ENCODE data around the gene WDR20.
A peak's percentile ranks its signal among the peaks of the same experiment; 100 is the strongest.

WDR20 gene

DNA sequence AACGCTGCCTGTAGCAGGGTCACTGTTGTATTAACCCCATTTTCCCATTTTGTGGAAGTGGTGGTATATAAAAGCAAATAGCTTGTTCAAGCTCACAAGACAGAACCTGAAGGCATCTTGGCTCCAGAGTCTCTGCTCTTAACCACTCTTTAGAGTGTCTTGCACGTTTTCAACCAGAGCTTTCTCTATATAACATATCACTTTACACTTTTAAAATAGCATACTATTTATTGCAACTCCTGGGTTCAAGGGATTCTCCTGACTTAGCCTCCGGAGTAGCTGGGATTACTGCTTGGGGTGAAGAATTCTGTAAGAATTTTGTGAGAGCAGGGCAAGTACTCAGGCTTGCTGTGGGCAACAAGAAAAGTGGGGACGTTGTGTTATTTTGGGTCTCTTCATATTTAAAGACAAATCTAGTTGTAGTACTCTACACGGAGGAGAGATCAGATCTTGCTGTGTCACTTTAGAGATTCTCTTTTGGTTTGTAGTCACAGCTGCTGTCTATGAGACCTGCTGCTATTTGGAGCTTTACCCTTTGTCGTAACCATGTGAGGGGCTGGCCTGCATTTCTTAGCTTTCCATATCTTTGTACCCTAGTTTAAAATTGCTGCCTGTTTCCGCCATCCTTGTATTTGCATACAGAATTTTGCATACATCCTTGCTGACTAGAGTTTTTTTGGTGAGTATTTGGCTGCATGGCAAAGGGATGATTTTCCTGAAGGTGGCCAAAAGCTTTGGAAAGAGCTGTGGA lies 40.7 kb downstream of the WDR20 start:
- Histone ChIP-seq H3K27ac (ENCODE audit: low read depth, low read length) (peak overlapping the region; percentile 69), H3K4me3 (ENCODE audit: low read depth in 1 of 5, low read length in 5 of 5) (no peak overlapping the region), H3K9ac (ENCODE audit: low read length in 5 of 5) (peak overlapping the region in 1 of 5 donors; percentile 12), H3K4me1 (ENCODE audit: control insufficient read depth in 5 of 5, insufficient read depth in 5 of 5, low read length in 5 of 5) (peaks cover 6 to 66% (median 40%) of the 10 kb centered on the region in 5 donors), H3K9me3 (ENCODE audit: control insufficient read depth in 5 of 5, low read length in 5 of 5) (no peaks in the 10 kb centered on the region), H3K36me3 (ENCODE audit: control insufficient read depth in 5 of 5, insufficient read depth in 5 of 5, low read length in 5 of 5) (peaks cover 0 to 3% (median 0%) of the 10 kb centered on the region in 5 donors), H3K27me3 (ENCODE audit: control insufficient read depth in 5 of 5, insufficient read depth in 4 of 5, low read length in 5 of 5) (no peaks in the 10 kb centered on the region)

DNA sequence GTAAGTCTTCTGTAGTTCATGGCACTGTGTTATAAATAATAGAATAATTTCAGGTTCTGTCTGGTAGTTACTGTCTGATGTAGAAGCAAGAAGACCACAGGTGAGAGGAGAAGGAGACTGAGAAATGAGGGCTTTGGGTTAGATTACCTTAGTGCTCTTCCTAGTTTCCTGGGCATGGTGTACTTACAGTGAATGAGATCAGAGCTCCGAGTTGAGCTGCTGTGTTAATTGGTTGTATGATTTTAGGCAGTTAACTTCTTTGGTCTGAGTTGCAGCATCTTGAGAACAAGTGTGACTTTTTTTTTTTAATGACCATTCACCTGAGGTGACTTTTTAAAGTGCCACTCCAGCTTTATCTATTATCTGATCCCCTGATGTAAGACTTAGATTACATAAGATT lies 41.5 kb downstream of the WDR20 start:
- no peak overlapping the region for H3K9ac ChIP-seq (ENCODE audit: low read length in 5 of 5)
- no peak overlapping the region for H3K4me3 ChIP-seq (ENCODE audit: low read depth in 1 of 5, low read length in 5 of 5)
- H3K27me3 ChIP-seq (ENCODE audit: control insufficient read depth in 5 of 5, insufficient read depth in 4 of 5, low read length in 5 of 5), result no peaks in the 10 kb centered on the region
- peak overlapping the region; percentile 69 for H3K27ac ChIP-seq (ENCODE audit: low read depth, low read length)
- H3K9me3 ChIP-seq (ENCODE audit: control insufficient read depth in 5 of 5, low read length in 5 of 5), result no peaks in the 10 kb centered on the region
- peaks cover 6 to 69% (median 43%) of the 10 kb centered on the region in 5 donors for H3K4me1 ChIP-seq (ENCODE audit: control insufficient read depth in 5 of 5, insufficient read depth in 5 of 5, low read length in 5 of 5)
- H3K36me3 ChIP-seq (ENCODE audit: control insufficient read depth in 5 of 5, insufficient read depth in 5 of 5, low read length in 5 of 5), result peaks cover 0 to 3% (median 0%) of the 10 kb centered on the region in 5 donors

DNA sequence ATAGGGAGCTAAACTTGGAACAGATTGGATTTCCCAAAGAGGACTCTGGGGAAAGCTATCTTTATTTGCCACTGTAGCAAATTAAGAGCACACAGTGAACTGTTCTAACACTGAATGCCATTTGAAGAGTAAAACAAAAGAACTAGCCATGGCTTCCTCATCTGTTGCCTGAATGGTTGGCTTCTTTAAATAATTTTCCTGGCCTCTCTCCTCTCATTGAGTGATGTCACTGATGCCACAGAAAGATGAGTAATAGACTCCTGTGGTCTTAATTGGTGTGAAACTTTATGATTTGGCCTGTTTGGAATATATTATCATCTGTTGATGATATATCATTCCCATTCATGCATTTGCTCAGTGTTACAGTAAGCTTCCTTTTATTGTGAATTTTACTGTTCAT lies 42.5 kb downstream of the WDR20 start:
- H3K4me3 ChIP-seq (ENCODE audit: low read depth in 1 of 5, low read length in 5 of 5), result no peak overlapping the region
- no peak overlapping the region for H3K27ac ChIP-seq (ENCODE audit: low read depth, low read length)
- H3K9ac ChIP-seq (ENCODE audit: low read length in 5 of 5), result no peak overlapping the region
- H3K27me3 ChIP-seq (ENCODE audit: control insufficient read depth in 5 of 5, insufficient read depth in 4 of 5, low read length in 5 of 5), result no peaks in the 10 kb centered on the region
- peaks cover 4 to 72% (median 44%) of the 10 kb centered on the region in 5 donors for H3K4me1 ChIP-seq (ENCODE audit: control insufficient read depth in 5 of 5, insufficient read depth in 5 of 5, low read length in 5 of 5)
- H3K9me3 ChIP-seq (ENCODE audit: control insufficient read depth in 5 of 5, low read length in 5 of 5), result no peaks in the 10 kb centered on the region
- peaks cover 0 to 3% (median 0%) of the 10 kb centered on the region in 5 donors for H3K36me3 ChIP-seq (ENCODE audit: control insufficient read depth in 5 of 5, insufficient read depth in 5 of 5, low read length in 5 of 5)

DNA sequence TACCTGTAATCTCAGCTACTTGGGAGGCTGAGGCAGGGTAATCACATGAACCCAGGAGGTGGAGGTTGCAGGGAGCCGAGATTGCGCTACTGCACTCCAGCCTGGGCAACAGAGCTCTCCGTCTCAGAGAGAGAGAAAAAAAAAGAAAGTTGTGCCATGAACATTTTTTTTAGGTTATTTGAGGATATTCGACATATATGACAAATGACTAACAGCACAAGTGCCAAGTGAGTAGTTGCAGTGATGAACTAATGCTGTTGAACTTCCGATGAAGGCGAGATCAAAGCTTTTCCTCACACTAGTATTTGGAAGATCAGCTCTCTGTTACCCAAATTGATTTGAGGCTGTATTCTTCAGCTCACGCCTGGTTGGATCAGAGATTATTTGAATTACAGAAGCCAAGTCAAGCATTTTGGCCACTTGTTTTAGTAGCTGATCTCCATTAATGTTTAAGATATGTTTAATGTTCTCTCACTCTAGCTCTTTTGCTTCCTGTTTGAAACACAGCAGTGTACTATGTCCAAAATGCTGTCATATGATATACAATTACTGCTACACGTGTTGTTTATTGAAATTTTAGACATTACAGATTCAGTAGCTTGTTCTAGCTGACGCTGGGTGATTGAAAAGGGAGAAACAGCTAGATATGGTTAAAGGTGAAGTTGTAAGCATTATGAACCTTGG lies 43.4 kb downstream of the WDR20 start:
- H3K4me3 ChIP-seq (ENCODE audit: low read depth in 1 of 5, low read length in 5 of 5), result no peak overlapping the region
- H3K27me3 ChIP-seq (ENCODE audit: control insufficient read depth in 5 of 5, insufficient read depth in 4 of 5, low read length in 5 of 5), result no peaks in the 10 kb centered on the region
- H3K9ac ChIP-seq (ENCODE audit: low read length in 5 of 5), result peak overlapping the region in 2 of 5 donors; percentile 39 to 69
- H3K4me1 ChIP-seq (ENCODE audit: control insufficient read depth in 5 of 5, insufficient read depth in 5 of 5, low read length in 5 of 5), result peaks cover 2 to 73% (median 44%) of the 10 kb centered on the region in 5 donors
- H3K27ac ChIP-seq (ENCODE audit: low read depth, low read length), result peak overlapping the region; percentile 84
- peaks cover 0 to 3% (median 0%) of the 10 kb centered on the region in 5 donors for H3K36me3 ChIP-seq (ENCODE audit: control insufficient read depth in 5 of 5, insufficient read depth in 5 of 5, low read length in 5 of 5)
- no peaks in the 10 kb centered on the region for H3K9me3 ChIP-seq (ENCODE audit: control insufficient read depth in 5 of 5, low read length in 5 of 5)

DNA sequence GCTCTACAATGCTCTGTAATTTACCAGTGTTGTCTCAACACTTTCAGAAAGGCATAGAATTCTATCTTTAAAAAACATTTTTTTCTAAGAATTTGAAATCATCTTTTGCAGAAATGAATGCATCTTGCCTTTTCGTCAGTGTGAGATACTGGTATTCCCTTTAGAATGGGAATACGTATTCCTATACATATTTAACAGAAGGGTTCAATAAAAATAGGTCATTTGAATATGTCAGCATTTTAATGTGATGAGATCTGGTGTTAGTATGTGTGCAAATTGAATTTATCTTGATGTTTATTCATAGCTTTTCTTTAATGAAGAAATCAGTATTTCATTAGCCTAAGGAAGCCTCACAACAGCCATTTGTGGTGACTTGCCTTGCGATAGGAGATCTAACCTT lies 44.2 kb downstream of the WDR20 start:
- H3K36me3 ChIP-seq (ENCODE audit: control insufficient read depth in 5 of 5, insufficient read depth in 5 of 5, low read length in 5 of 5), result peaks cover 0 to under 1% (median 0%) of the 10 kb centered on the region in 5 donors
- H3K4me1 ChIP-seq (ENCODE audit: control insufficient read depth in 5 of 5, insufficient read depth in 5 of 5, low read length in 5 of 5), result peaks cover 2 to 72% (median 40%) of the 10 kb centered on the region in 5 donors
- peak overlapping the region; percentile 84 for H3K27ac ChIP-seq (ENCODE audit: low read depth, low read length)
- no peaks in the 10 kb centered on the region for H3K9me3 ChIP-seq (ENCODE audit: control insufficient read depth in 5 of 5, low read length in 5 of 5)
- H3K9ac ChIP-seq (ENCODE audit: low read length in 5 of 5), result no peak overlapping the region
- H3K4me3 ChIP-seq (ENCODE audit: low read depth in 1 of 5, low read length in 5 of 5), result no peak overlapping the region
- no peaks in the 10 kb centered on the region for H3K27me3 ChIP-seq (ENCODE audit: control insufficient read depth in 5 of 5, insufficient read depth in 4 of 5, low read length in 5 of 5)

DNA sequence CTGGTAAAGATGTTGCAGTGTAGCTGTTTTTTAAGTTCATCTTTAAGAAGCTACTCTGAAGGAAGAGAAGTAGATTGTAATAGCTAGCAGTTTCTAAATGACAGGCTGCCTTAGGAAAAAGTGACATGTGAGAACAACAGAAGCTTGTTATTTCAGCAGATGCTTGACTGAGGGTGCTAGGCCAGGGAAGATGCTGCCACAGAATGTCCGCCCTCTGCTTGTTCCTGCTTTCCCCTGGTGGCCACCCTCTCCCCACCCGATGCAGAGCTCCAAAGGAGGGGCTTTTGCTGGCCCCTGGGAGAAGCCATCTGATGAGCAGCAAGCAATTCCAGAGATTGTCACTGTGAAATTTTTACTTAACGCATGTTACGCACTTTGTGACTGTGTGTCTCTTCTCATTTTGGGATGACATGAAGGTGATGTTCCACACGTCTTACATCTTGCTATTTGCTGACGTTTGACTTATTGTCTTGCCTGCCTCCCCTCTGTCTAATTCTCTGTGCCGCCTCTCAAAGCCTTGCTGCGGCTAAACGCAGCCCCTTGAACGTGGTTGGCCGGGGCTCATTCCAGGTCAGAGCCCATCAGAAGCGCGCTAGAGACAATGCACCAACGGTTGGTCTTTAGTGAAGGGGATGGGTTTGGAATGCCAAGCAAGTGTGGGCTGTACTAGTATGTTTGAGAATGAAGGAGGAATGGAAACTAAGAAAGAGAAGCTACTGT lies 44.8 kb downstream of the WDR20 start:
- H3K9me3 ChIP-seq (ENCODE audit: control insufficient read depth in 5 of 5, low read length in 5 of 5), result no peaks in the 10 kb centered on the region
- peaks cover 2 to 71% (median 40%) of the 10 kb centered on the region in 5 donors for H3K4me1 ChIP-seq (ENCODE audit: control insufficient read depth in 5 of 5, insufficient read depth in 5 of 5, low read length in 5 of 5)
- no peak overlapping the region for H3K9ac ChIP-seq (ENCODE audit: low read length in 5 of 5)
- H3K27ac ChIP-seq (ENCODE audit: low read depth, low read length), result peak overlapping the region; percentile 84
- no peak overlapping the region for H3K4me3 ChIP-seq (ENCODE audit: low read depth in 1 of 5, low read length in 5 of 5)
- H3K27me3 ChIP-seq (ENCODE audit: control insufficient read depth in 5 of 5, insufficient read depth in 4 of 5, low read length in 5 of 5), result no peaks in the 10 kb centered on the region
- no peaks in the 10 kb centered on the region for H3K36me3 ChIP-seq (ENCODE audit: control insufficient read depth in 5 of 5, insufficient read depth in 5 of 5, low read length in 5 of 5)

DNA sequence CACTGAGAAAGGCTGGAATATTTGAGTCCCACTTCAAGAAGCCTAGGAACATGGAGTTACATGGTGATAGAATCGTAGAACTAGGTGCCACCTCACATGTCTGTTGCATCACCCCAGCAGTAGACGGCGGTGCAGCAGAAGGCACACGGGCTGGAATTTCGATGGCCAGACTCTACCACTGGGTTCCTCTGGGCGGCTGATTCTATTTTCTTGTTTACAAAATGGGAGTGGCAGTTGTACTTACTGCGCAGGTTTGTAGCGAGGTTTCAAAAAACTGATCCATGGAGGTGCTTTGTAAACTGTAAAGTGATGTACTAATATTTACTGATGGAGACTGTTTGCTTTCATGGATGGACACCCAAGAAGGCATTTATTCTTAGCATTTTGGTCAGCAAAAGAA lies 45.7 kb downstream of the WDR20 start:
- Histone ChIP-seq H3K4me1 (ENCODE audit: control insufficient read depth in 5 of 5, insufficient read depth in 5 of 5, low read length in 5 of 5) (peaks cover 2 to 67% (median 40%) of the 10 kb centered on the region in 5 donors), H3K27me3 (ENCODE audit: control insufficient read depth in 5 of 5, insufficient read depth in 4 of 5, low read length in 5 of 5) (no peaks in the 10 kb centered on the region), H3K9me3 (ENCODE audit: control insufficient read depth in 5 of 5, low read length in 5 of 5) (no peaks in the 10 kb centered on the region), H3K27ac (ENCODE audit: low read depth, low read length) (peak overlapping the region; percentile 84), H3K4me3 (ENCODE audit: low read depth in 1 of 5, low read length in 5 of 5) (no peak overlapping the region), H3K9ac (ENCODE audit: low read length in 5 of 5) (no peak overlapping the region), H3K36me3 (ENCODE audit: control insufficient read depth in 5 of 5, insufficient read depth in 5 of 5, low read length in 5 of 5) (no peaks in the 10 kb centered on the region)

DNA sequence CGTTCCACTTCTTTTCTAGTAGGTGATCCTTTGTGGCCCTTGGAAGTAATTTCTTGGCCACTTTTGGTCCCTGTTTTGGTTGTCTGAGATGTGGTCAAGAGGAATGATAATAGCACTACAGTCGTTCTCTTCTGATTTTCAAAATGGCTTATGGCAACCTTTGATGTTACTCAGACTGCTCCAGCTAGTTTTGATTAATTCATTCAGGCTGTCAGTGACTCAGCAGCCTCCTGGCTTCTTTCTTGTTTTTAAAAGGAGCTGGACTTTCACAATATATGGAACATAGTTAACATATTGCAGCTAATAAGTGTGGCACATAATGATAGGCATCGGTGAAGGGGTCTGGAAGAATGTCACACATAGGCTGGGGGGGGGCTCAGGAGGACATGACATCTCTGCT lies 47.3 kb downstream of the WDR20 start:
- Histone ChIP-seq H3K9ac (ENCODE audit: low read length in 5 of 5) (peak overlapping the region in 4 of 5 donors; percentile 46 to 78 (median 56)), H3K27ac (ENCODE audit: low read depth, low read length) (peak overlapping the region; percentile 92), H3K4me3 (ENCODE audit: low read depth in 1 of 5, low read length in 5 of 5) (peak overlapping the region in 1 of 5 donors; percentile 4), H3K4me1 (ENCODE audit: control insufficient read depth in 5 of 5, insufficient read depth in 5 of 5, low read length in 5 of 5) (peaks cover 0 to 56% (median 37%) of the 10 kb centered on the region in 5 donors), H3K9me3 (ENCODE audit: control insufficient read depth in 5 of 5, low read length in 5 of 5) (no peaks in the 10 kb centered on the region), H3K27me3 (ENCODE audit: control insufficient read depth in 5 of 5, insufficient read depth in 4 of 5, low read length in 5 of 5) (no peaks in the 10 kb centered on the region), H3K36me3 (ENCODE audit: control insufficient read depth in 5 of 5, insufficient read depth in 5 of 5, low read length in 5 of 5) (no peaks in the 10 kb centered on the region)

DNA sequence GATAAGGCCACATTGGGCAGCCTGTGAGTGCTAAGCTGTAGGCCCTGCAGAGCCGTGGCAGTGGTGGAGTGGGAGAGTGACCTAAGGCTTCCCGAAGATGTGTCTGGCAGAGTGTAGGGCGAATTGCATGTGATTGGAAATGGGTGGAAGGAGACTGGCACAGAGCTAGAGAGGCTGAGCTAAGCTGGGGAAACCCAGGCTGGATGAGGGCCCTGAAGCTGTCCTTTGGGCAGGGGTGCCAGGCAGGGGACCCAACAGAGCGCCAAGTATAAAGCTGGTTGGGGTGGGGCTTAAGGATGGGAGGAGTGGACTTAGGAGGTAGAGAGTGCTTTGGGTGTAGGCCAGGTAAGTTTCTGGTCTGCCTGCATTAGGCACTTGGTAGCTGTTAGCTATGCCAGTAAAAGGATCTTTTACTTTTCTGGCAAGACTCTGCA lies 47.9 kb downstream of the WDR20 start:
- peaks cover 0 to 52% (median 36%) of the 10 kb centered on the region in 5 donors for H3K4me1 ChIP-seq (ENCODE audit: control insufficient read depth in 5 of 5, insufficient read depth in 5 of 5, low read length in 5 of 5)
- peak overlapping the region in 3 of 5 donors; percentile 46 to 78 (median 53) for H3K9ac ChIP-seq (ENCODE audit: low read length in 5 of 5)
- H3K27ac ChIP-seq (ENCODE audit: low read depth, low read length), result peak overlapping the region; percentile 92

More for the DNA sequence above, 47.9 kb downstream of the WDR20 start:
- H3K36me3 ChIP-seq (ENCODE audit: control insufficient read depth in 5 of 5, insufficient read depth in 5 of 5, low read length in 5 of 5), result no peaks in the 10 kb centered on the region
- peak overlapping the region in 1 of 5 donors; percentile 4 for H3K4me3 ChIP-seq (ENCODE audit: low read depth in 1 of 5, low read length in 5 of 5)
- no peaks in the 10 kb centered on the region for H3K27me3 ChIP-seq (ENCODE audit: control insufficient read depth in 5 of 5, insufficient read depth in 4 of 5, low read length in 5 of 5)
- no peaks in the 10 kb centered on the region for H3K9me3 ChIP-seq (ENCODE audit: control insufficient read depth in 5 of 5, low read length in 5 of 5)
